Kidney epithelial cell (primary cell): ENCODE data around the gene DPCD. TPM values are rescaled to one million over a fixed set of nuclear protein-coding genes. Genes with fewer than 3 reads are reported as not detected.

ENCODE experiments used
- DNase-seq: peaks from one replicate; pipeline ENCODE4 v3.0.0-alpha.2; 2010; ENCODE audit warnings: low read depth
- H3K27me3 ChIP-seq: 2 replicates; pipeline ENCODE4 v1.6.0; 2011; ENCODE audit warnings: low read length; ENCODE audit not compliant: control insufficient read depth, insufficient read depth
- H3K36me3 ChIP-seq: 2 replicates; pipeline ENCODE4 v1.5.1; 2011; ENCODE audit warnings: low read length; ENCODE audit not compliant: control insufficient read depth, insufficient read depth
- H3K4me3 ChIP-seq: 2 replicates; pipeline ENCODE4 v1.5.1; 2011; ENCODE audit warnings: low read depth, mild to moderate bottlenecking, control low read depth, low read length
- CTCF ChIP-seq: IDR thresholded peaks from 2 replicates; pipeline ENCODE4 v1.5.1; 2011; ENCODE audit warnings: mild to moderate bottlenecking, moderate library complexity, low read length, control low read depth, inconsistent platforms; ENCODE audit not compliant: insufficient read depth, poor library complexity, severe bottlenecking
- total RNA-seq: library from RNA; depleted of rRNA; stranded (reverse); fragments of >200 nt; gene quantifications from 2 replicates; pipeline ENCODE4 v1.2.3, GENCODE V29; 2015

Gene DPCD
- total RNA-seq, 1 donor from 2014 or later: 51.4 TPM

GRCh38 chr10:101614663-101615524 is 26.8 kb downstream of the DPCD start:
- TF ChIP-seq CTCF: no peak
- no peak for DNase-seq
- Histone ChIP-seq H3K27me3 (no peaks in the 10 kb centered on the region), H3K36me3 (no peaks in the 10 kb centered on the region), H3K4me3 (no peak overlapping the region)

- TF ChIP-seq CTCF: no peak
- no peaks in the 10 kb centered on the region for H3K27me3 ChIP-seq
- no peaks in the 10 kb centered on the region for H3K36me3 ChIP-seq
- H3K4me3 ChIP-seq: no peak overlapping the region
- no peak for DNase-seq
These were observed 27.5 kb downstream of the DPCD start for GRCh38 chr10:101615525-101616116.

- H3K36me3 ChIP-seq: no peaks in the 10 kb centered on the region
- no peak for TF ChIP-seq CTCF
- no peak for DNase-seq
These were observed 28.4 kb downstream of the DPCD start for GRCh38 chr10:101616415-101617101.

GRCh38 chr10:101617102-101617823 is 29.1 kb downstream of the DPCD start:
- no peak overlapping the region for H3K4me3 ChIP-seq
- H3K27me3 ChIP-seq: no peaks in the 10 kb centered on the region
- TF ChIP-seq CTCF: no peak
- H3K36me3 ChIP-seq: no peaks in the 10 kb centered on the region
- DNase-seq: no peak

More at GRCh38 chr10:101616415-101617101, 28.4 kb downstream of the DPCD start:
- Histone ChIP-seq H3K27me3 (no peaks in the 10 kb centered on the region), H3K4me3 (no peak overlapping the region)

- TF ChIP-seq CTCF: no peak
- Histone ChIP-seq H3K4me3 (no peak overlapping the region), H3K36me3 (no peaks in the 10 kb centered on the region)
These were observed 29.9 kb downstream of the DPCD start for GRCh38 chr10:101617824-101618568.

More at GRCh38 chr10:101617824-101618568, 29.9 kb downstream of the DPCD start:
- no peak for DNase-seq
- no peaks in the 10 kb centered on the region for H3K27me3 ChIP-seq
